ENCODE results near the gene BRIP1. TPM values are rescaled to one million over a fixed set of nuclear protein-coding genes. Genes with fewer than 3 reads are reported as not detected.

BRIP1 gene
- under 1 TPM; 0.13 to 0.79 (median 0.38) TPM for total RNA-seq

GRCh38 chr17:61862975-61863800 is at the start of gene BRIP1:
TSS of gene BRIP1 (minus strand) at chr17:61863528. CDS start at chr17:61861539, 1,989 bp downstream.
- DNase-seq (ENCODE audit: low spot score) (peak; percentile 80), ATAC-seq (ENCODE audit: low FRiP score) (peak; percentile 99)
- TF ChIP-seq CTCF (IDR thresholded peaks at IDR 0.05): no peak

- ATAC-seq (ENCODE audit: low FRiP score) (no peak), DNase-seq (ENCODE audit: low spot score) (no peak)
- no peak for TF ChIP-seq CTCF (IDR thresholded peaks at IDR 0.05)
Observed at GRCh38 chr17:61908292-61909037, 45.1 kb upstream of the BRIP1 start.

GRCh38 chr17:61907361-61907760 is 44.0 kb upstream of the BRIP1 start:
- no peak for TF ChIP-seq CTCF (IDR thresholded peaks at IDR 0.05)
- no peak for ATAC-seq (ENCODE audit: low FRiP score)
- DNase-seq (ENCODE audit: low spot score): no peak

- ATAC-seq (ENCODE audit: low FRiP score) (no peak), DNase-seq (ENCODE audit: low spot score) (no peak)
- no peak for TF ChIP-seq CTCF (IDR thresholded peaks at IDR 0.05)
Observed at GRCh38 chr17:61904094-61904710, 40.9 kb upstream of the BRIP1 start.

- no peak for ATAC-seq (ENCODE audit: low FRiP score)
- TF ChIP-seq CTCF (IDR thresholded peaks at IDR 0.05): no peak
Observed at GRCh38 chr17:61903251-61903650, 39.9 kb upstream of the BRIP1 start.

GRCh38 chr17:61897548-61898180 is 34.3 kb upstream of the BRIP1 start:
- ATAC-seq (ENCODE audit: low FRiP score) (no peak), DNase-seq (ENCODE audit: low spot score) (no peak)
- no peak for TF ChIP-seq CTCF (IDR thresholded peaks at IDR 0.05)

More at GRCh38 chr17:61903251-61903650, 39.9 kb upstream of the BRIP1 start:
- DNase-seq (ENCODE audit: low spot score): no peak

Data from omental fat pad (tissue), 4 donors.